ENCODE measurements around the gene SCIN.

GRCh38 chr7:12534046-12534445, 36.5 kb upstream of the SCIN start:
- TF ChIP-seq POLR2AphosphoS5 (IDR thresholded peaks at IDR 0.05; ENCODE audit: low read depth, low read length) (no peak), TAF1 (IDR thresholded peaks at IDR 0.05; ENCODE audit: borderline replicate concordance, insufficient read depth, low read length) (no peak), FOXP2 (optimal IDR thresholded peaks at IDR 0.05; ENCODE audit: borderline replicate concordance, extremely low read depth, extremely low read length, insufficient read depth) (no peak), SIN3A (IDR thresholded peaks at IDR 0.05; ENCODE audit: borderline replicate concordance, insufficient read depth, low read length) (no peak)
